Gastroesophageal sphincter (tissue), 4 donors: ENCODE measurements around the gene ODC1. TPM values are rescaled to one million over a fixed set of nuclear protein-coding genes. Genes with fewer than 3 reads are reported as not detected.

Experiments used
- ATAC-seq: fragments of 150-250 bp; one replicate; pipeline ENCODE4 v1.9.1; 2016; ENCODE audit warnings: mild to moderate bottlenecking, moderate library complexity
- H3K27ac ChIP-seq, 4 donors: fragments of 200-600 bp; sonication (generic) in 3 of 4; 1 replicate in 3 of 4; 2 replicates in 1 of 4; pipeline ENCODE4 v1.5.1; 2016 to 2019
- H3K27me3 ChIP-seq: fragments of 200-600 bp; sonication (generic); one replicate; pipeline ENCODE4 v1.5.1; 2019
- H3K36me3 ChIP-seq, 2 donors: fragments of 200-600 bp; sonication (generic); one replicate each; pipeline ENCODE4 v1.5.1; 2019; ENCODE audit warnings: control low read depth in 1 of 2
- H3K4me1 ChIP-seq, 3 donors: fragments of 200-600 bp; sonication (generic); 1 replicate in 2 of 3; 2 replicates in 1 of 3; pipeline ENCODE4 v1.5.1; 2016 to 2019; ENCODE audit warnings: control low read depth in 2 of 3
- H3K4me3 ChIP-seq, 2 donors: fragments of 200-600 bp; sonication (generic); one replicate each; pipeline ENCODE4 v1.5.1; 2019; ENCODE audit warnings: mild to moderate bottlenecking in 1 of 2, moderate library complexity in 1 of 2
- H3K9me3 ChIP-seq, 3 donors: fragments of 200-600 bp; sonication (generic); one replicate each; pipeline ENCODE4 v1.5.1; 2017 to 2019; ENCODE audit warnings: control low read depth in 2 of 3
- EP300 ChIP-seq: sonication (generic); formaldehyde crosslinking; IDR thresholded peaks from one replicate; pipeline ENCODE4 v1.6.1; 2017; ENCODE audit warnings: antibody characterized with exemption, mild to moderate bottlenecking
- POLR2A ChIP-seq, 2 donors: fragments of 450-650 bp; IDR thresholded peaks; one replicate each; pipeline ENCODE4 v1.6.1; 2017; ENCODE audit warnings: antibody characterized with exemption in 2 of 2, mild to moderate bottlenecking in 2 of 2, moderate library complexity in 1 of 2
- POLR2AphosphoS5 ChIP-seq: sonication (generic); formaldehyde crosslinking; IDR thresholded peaks from one replicate; pipeline ENCODE4 v1.6.1; 2017; ENCODE audit warnings: antibody characterized with exemption
- WGBS, 2 donors: methylation state at CpG; one replicate each; pipeline ENCODE4 v1.1.5; 2018; ENCODE audit warnings: low coverage in 1 of 2; 5-methylcytosine and 5-hydroxymethylcytosine counted together
- total RNA-seq, 4 donors: library from RNA; depleted of rRNA; stranded (reverse); fragments of >200 nt; gene quantifications; one replicate each; pipeline ENCODE4 v1.1.0, GENCODE V29; 2016
- TF ChIP-seq, protein P1 (sequence below), 4 experiments: fragments of 200-600 bp in 2 of 4; fragments of 450-650 bp in 2 of 4; sonication (generic) in 1 of 4; IDR thresholded peaks; one replicate each; pipeline ENCODE4 v1.5.1; 2017 to 2019; ENCODE audit warnings: antibody characterized with exemption in 4 of 4, mild to moderate bottlenecking in 2 of 4, moderate library complexity in 2 of 4

ODC1 gene
- total RNA-seq, 4 donors from 2014 or later = 105 to 199 (median 137) TPM

DNA sequence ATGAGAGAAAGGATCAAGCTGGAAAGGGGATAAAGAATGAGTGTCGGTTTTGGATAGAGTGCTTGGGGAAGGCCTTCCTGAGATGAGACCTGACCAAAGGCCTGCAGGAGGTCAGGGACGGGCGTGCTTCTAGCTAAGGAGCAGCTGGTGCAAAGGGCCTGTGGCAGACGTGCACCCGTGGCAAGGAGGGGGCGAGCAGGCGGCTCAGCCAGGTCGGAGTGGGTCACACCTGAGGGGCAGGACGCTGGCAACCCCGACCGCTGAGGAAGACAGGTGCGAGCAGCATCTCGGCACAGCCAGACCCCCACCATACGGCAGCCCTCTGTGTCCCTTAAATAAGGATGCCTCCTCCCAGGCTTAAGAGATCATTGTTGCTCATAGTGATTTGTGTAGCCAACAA, 48.1 kb downstream of the ODC1 start:
- no peak overlapping the region for H3K4me3 ChIP-seq
- no peaks in the 10 kb centered on the region for H3K36me3 ChIP-seq
- no peaks in the 10 kb centered on the region for H3K9me3 ChIP-seq
- peaks cover 0 to 66% (median 8%) of the 10 kb centered on the region in 3 donors for H3K4me1 ChIP-seq
- H3K27me3 ChIP-seq = no peaks in the 10 kb centered on the region
- peak overlapping the region in 3 of 4 donors; percentile 21 to 69 (median 57) for H3K27ac ChIP-seq
- TF ChIP-seq EP300 = no peak
- TF ChIP-seq POLR2AphosphoS5 = no peak
- TF ChIP-seq POLR2A (IDR thresholded peaks at IDR 0.05) = no peak
- TF ChIP-seq, protein P1, sequence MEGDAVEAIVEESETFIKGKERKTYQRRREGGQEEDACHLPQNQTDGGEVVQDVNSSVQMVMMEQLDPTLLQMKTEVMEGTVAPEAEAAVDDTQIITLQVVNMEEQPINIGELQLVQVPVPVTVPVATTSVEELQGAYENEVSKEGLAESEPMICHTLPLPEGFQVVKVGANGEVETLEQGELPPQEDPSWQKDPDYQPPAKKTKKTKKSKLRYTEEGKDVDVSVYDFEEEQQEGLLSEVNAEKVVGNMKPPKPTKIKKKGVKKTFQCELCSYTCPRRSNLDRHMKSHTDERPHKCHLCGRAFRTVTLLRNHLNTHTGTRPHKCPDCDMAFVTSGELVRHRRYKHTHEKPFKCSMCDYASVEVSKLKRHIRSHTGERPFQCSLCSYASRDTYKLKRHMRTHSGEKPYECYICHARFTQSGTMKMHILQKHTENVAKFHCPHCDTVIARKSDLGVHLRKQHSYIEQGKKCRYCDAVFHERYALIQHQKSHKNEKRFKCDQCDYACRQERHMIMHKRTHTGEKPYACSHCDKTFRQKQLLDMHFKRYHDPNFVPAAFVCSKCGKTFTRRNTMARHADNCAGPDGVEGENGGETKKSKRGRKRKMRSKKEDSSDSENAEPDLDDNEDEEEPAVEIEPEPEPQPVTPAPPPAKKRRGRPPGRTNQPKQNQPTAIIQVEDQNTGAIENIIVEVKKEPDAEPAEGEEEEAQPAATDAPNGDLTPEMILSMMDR (IDR thresholded peaks at IDR 0.05) = no peak
- ATAC-seq = no peak
- WGBS, 2 donors = 95% methylated on average over 9 of the region's 14 CpGs; no CpG with 5 or more reads in 1 of the 2 donors

DNA sequence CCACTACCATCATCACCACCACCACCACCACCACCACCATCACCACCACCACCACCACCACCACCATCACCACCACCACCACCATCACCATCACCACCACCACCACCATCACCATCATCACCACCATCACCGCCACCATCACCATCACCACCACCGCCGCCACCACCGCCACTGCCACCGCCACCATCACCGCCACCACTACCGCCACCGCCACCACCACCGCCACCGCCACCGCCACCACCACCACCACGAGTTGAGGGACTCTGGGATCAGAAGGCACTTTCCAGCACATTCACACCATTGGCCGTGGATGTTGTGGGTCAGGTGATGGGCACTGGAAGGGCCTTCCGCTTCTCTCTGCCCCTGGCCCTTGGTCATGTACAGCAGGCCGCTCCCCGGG, 48.8 kb downstream of the ODC1 start:
- ATAC-seq = no peak
- TF ChIP-seq POLR2A (IDR thresholded peaks at IDR 0.05) (no peak), EP300 (no peak), POLR2AphosphoS5 (no peak)
- TF ChIP-seq, protein P1 (IDR thresholded peaks at IDR 0.05) = no peak
- Histone ChIP-seq H3K27me3 (no peaks in the 10 kb centered on the region), H3K36me3 (no peaks in the 10 kb centered on the region), H3K4me1 (peaks cover 0 to 60% (median 1%) of the 10 kb centered on the region in 3 donors), H3K9me3 (no peaks in the 10 kb centered on the region), H3K4me3 (no peak overlapping the region), H3K27ac (peak overlapping the region in 2 of 4 donors; percentile 21 to 69)
- WGBS, 2 donors = no CpG with 5 or more reads among the region's 16 CpGs

DNA sequence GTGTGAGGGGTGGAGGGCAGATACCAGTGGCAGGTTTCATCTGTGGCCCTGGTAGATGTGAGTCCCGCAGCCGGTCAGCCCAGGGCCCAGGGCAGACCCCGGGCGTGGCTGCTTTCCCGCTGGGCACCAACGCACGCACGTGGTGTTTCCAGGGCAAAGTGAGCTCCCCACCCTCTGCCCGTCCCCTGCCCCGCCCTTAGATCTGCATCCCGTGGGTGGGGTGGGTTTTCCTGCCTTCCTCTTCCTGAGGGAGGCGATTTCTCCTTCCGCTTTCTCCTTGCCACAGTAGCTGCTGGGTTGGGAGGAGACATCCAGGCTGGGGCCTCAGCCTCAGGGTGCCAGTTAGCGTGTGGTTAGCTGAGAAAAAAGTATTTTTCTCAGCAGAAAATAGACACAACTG, 49.6 kb downstream of the ODC1 start:
- no peaks in the 10 kb centered on the region for H3K36me3 ChIP-seq

DNA sequence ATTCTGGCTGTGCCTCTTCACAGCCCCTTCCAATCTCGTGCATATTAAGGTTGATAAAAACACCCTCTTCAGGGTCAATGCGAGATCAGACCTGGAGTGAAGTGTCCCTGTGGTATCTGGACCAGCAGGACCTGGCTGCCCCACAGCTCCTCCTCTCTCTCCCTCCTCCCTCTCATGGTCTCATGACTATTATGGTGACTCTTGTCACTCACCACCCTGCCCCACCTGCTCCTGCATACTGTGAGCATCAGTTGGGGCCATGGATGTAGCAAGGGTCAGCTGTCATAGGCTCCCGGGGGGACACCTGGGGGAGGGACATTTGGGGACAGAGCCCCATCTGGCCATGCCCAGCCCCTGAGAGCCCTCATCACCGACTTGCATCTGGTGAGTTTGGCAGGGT, 50.2 kb downstream of the ODC1 start:
- Histone ChIP-seq H3K36me3 (no peaks in the 10 kb centered on the region), H3K27ac (peak overlapping the region in 1 of 4 donors; percentile 51), H3K4me1 (peaks cover 0 to 55% (median 0%) of the 10 kb centered on the region in 3 donors), H3K27me3 (no peaks in the 10 kb centered on the region), H3K9me3 (no peaks in the 10 kb centered on the region), H3K4me3 (no peak overlapping the region)
- TF ChIP-seq, protein P1 (IDR thresholded peaks at IDR 0.05) = no peak
- TF ChIP-seq EP300 = no peak
- TF ChIP-seq POLR2A (IDR thresholded peaks at IDR 0.05) = no peak
- TF ChIP-seq POLR2AphosphoS5 = no peak
- 83% methylated on average over 1 of the region's 4 CpGs; no CpG with 5 or more reads in 1 of the 2 donors for WGBS, 2 donors
- ATAC-seq = no peak

More for the DNA sequence above, 49.6 kb downstream of the ODC1 start:
- Histone ChIP-seq H3K4me1 (peaks cover 0 to 52% (median 0%) of the 10 kb centered on the region in 3 donors), H3K27ac (peak overlapping the region in 3 of 4 donors; percentile 7 to 57 (median 51)), H3K27me3 (no peaks in the 10 kb centered on the region), H3K9me3 (no peaks in the 10 kb centered on the region), H3K4me3 (no peak overlapping the region)
- TF ChIP-seq POLR2AphosphoS5 (no peak), POLR2A (IDR thresholded peaks at IDR 0.05) (no peak)
- TF ChIP-seq, protein P1 (IDR thresholded peaks at IDR 0.05) = no peak
- peak; percentile 22 for ATAC-seq
- WGBS, 2 donors = 65% methylated on average over 10 of the region's 14 CpGs; no CpG with 5 or more reads in 1 of the 2 donors

DNA sequence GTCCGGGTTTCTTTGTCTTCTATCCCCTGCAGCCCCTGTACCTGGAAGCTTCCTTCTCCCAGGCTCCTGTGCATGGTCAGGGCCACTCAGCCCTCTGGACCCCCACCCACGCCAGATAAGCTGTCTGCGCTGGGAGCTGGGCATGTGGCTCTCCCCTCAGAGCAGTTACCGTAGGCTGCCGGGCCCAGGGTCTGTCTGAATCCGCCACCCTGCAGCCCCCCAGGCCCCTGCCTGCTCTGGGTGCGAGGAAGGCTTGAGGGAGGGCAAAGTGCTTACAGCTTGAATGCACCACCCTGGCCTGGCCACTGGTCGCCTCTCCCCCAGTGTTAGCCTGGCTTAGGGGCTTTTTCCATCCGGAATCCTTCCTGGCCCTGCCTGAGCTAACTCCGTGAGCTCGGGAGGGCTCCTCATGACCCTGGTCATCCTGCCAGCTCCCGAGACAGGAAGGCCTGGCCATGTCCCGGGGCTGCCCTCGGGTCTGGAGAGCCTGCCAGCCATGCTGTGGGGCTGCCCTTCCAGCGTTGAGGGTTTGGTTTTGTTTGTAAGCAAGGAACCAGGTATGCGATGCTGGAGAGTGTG, 50.7 kb downstream of the ODC1 start:
- 100% methylated on average over 1 of the region's 16 CpGs; no CpG with 5 or more reads in 1 of the 2 donors for WGBS, 2 donors
- peaks cover 0 to 55% (median 0%) of the 10 kb centered on the region in 3 donors for H3K4me1 ChIP-seq
- TF ChIP-seq POLR2AphosphoS5 = no peak
- no peak for TF ChIP-seq EP300
- TF ChIP-seq POLR2A (IDR thresholded peaks at IDR 0.05) = no peak
- TF ChIP-seq, protein P1 (IDR thresholded peaks at IDR 0.05) = no peak
- no peak overlapping the region for H3K4me3 ChIP-seq
- H3K9me3 ChIP-seq = no peaks in the 10 kb centered on the region
- no peak for ATAC-seq
- no peaks in the 10 kb centered on the region for H3K27me3 ChIP-seq
- H3K27ac ChIP-seq = peak overlapping the region in 1 of 4 donors; percentile 51
- no peaks in the 10 kb centered on the region for H3K36me3 ChIP-seq
